ENCODE measurements around the gene FOXP1.

Gene FOXP1

DNA sequence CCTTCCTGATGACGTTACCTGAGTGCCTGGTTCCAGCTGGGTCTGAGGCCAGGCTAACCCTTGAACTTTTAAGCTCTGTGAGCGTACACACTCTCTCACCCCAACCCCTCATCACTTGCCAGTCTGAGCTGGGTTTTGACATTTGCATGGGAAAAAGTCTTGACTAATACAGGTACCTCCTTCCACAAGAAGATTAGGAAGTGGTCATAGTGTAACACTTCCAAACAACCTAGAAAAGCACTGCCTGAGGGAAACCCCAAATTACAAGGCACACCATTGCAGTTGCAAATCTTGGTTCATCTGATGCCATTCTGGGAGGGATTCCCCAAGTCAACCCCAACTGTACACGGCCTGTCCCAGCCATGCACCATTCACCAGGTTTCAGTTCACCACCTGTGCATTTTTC is 499.8 kb downstream of the FOXP1 start:
- DNase-seq = no peak

GRCh38 chr3:71082833-71083232 is 500.7 kb downstream of the FOXP1 start:
- DNase-seq = no peak

DNA sequence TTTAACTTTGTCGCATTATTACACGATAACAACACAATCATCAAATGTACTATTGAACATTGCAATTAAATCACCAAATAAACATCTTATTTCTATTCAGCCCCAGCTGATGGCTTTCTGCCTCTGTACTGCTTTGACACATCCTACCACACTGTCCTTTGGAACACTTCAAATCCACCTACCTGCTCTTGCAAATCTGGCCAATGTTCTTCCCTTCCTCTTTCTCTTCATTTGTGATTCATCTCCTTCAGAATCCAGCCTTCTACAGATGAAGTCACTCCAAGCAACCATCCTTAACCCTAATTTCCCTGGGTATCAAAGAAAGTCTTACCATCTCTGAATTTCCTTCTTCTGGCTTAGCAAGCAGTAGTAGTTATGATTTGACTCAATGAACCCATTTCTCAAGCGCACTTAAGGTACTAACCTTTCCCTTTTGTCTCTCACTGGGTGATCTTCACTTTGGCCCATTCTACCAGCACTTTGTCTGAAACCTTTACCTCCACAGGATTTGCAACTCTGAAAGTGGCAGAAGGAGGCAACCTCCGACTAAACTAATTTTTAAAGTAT is 502.9 kb downstream of the FOXP1 start:
- DNase-seq = no peak

DNA sequence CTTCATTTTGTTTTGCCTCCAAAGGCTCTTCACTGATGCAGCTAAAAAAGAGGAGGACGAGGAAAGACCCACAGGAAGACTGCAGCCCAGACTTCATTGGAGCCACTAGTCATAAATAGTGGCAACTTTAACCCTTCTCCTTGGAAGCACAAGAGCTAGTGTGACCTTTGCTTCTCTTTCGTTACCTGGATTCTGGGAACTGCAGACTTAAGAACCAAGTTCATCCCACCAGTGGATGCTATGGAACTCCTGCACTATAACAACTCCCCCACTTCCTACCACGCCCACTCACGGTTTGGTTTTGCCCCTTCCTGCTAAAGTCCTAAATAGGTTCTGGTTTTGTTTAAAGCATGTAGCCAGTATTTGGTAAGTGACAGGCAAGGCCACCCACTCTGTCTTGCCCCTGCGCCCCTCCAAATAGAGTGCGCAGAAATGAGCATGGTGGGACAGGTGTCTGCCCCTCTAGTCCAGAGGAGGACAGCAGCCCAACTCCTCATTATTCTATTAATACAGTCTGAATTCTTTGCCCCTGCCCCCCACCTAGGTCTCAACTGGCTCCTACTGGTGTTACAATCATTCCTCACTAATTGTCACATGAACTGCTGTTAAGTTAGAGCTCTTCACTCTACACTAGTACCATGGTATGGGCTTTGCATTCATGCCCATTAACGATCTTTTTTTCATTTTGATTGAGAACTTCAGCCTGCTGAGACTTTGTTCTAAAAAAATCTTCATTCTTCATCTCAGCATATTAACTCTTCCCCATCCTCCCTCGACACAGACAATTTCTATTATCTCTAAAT is 504.6 kb downstream of the FOXP1 start:
- DNase-seq = no peak

DNA sequence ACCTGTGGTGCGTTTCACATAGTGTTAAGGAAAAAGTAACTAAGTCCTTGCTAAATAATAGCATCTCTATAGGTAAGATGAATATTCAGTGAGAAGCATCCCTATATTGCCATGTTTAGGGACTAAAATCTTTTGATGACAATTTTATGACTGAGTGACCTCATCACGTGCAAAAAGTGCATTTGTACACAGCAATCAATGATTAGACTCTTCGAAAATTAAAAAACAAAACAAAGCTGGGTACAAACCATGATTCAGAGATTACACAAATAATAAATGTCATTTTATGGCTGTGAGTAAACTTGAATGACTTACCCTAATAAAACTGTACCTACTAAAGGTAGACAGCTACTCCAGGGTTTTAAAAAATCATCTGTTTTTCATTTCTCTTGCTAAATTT is 505.3 kb downstream of the FOXP1 start:
- DNase-seq = no peak

GRCh38 chr3:71077070-71077469 is 506.5 kb downstream of the FOXP1 start:
- DNase-seq = no peak

DNA sequence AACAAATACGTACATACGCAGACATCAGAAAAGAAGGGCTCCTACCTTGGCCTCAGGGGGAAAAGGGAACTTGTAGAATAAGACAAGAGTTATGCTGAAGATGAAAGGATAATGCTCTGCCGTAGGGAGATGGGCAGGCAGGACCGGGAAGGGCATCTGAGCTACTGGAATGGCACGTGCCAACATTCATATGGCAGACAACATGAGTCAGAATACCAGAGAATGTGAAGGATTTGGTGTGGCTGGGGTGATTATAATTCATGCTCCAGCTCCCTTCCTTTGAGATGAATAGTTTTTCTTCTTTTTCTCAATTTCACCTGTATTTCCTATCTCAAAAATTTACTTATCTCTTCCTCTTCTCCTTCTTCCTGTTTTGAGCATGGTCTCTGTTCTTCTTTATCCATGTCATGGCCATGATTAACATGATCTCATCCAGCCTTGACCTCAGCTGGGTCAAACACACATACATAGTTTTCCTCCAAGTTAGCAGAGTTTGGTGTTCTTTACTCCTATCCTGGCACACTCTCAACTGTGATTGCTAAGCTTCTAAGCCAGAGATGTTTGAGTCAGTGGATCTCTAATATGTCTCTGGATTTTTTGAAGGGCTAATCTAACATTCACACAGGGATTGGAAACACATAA is 507.0 kb downstream of the FOXP1 start:
- no peak for DNase-seq

GRCh38 chr3:71075494-71075893 is 508.0 kb downstream of the FOXP1 start:
- DNase-seq = no peak

DNA sequence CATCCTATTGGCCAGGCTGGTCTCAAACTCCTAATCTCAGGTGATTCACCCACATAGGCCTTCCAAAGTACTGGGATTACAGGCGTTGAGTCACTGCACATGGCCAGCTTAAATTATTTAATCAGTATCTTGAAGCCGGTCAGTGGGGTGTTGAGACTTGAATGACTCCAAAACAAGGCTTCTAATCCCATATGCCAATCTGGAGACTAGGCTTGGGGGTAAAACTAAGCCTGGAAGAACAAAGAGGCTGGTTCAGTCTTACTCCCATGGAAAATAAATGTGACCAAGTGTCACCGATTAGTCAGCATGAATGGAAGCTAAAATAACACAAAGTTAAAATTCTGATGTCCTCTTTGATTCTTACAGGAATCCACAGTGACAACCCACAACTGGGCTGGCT is 509.1 kb downstream of the FOXP1 start:
- DNase-seq = no peak

DNA sequence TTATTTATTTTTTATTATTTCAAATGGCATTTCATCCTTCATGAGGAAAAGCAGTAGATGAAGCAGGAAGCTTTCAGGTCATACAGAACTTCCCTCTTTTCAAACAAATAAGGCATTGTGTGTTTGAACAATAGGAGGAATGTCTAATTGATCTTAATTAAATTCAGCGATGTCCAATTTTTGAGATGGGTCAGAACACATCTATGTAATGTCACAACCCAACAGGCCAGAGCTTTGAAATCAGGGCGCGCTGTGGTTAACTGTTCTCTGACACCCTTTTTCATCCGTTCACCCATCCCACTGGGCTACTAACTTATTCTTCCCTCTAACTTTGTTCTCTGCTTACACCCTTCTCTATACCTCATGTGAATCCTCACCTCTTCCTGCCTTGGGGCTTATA is 510.5 kb downstream of the FOXP1 start:
- DNase-seq = no peak

GRCh38 chr3:71072287-71072686 is 511.2 kb downstream of the FOXP1 start:
- no peak for DNase-seq

DNA sequence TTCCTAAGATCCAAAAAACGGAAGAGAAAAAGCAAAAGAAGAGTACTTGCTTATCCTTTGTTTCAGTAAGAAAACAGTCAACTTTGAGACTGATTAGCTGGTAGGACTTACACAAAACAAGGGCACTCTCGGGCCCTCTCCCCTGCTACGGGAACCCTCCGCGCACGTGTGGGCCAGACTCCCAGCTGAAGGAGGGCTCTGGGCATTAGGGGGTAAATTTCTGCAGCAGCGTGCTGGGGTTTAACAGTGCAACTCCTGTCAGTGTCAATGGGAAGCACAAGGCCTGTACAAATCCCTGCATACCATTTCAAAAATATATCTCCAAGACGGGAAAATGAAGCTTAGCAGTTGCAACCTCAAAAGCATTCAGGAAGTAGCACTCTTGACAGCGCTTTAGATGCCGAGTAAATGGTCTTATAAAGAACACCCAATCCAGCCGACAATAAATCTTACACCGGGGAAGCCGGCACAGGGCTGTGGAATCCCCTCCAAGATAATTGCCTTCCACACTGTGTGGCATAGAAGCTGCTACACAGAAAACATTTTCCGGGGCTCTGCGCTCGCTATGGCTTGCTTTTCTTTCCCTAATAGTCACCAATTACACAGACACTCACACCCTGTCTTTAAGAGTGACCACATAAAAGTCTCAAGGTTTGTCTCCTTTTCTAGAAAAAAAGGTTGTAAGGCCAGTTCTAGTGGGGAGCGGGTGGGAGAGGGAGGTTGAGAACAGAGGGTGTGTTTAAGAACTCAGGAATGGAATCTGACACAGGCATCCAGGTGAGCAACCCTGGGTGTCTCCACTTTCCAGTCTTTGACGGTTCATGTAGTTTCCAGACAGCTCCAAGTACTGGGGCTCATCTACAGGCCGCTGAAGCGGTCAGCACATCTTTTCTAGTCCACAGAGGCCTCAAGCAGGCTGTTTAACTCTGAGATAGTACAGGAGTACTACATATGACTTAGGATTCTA is 512.7 kb downstream of the FOXP1 start:
- no peak for DNase-seq

DNA sequence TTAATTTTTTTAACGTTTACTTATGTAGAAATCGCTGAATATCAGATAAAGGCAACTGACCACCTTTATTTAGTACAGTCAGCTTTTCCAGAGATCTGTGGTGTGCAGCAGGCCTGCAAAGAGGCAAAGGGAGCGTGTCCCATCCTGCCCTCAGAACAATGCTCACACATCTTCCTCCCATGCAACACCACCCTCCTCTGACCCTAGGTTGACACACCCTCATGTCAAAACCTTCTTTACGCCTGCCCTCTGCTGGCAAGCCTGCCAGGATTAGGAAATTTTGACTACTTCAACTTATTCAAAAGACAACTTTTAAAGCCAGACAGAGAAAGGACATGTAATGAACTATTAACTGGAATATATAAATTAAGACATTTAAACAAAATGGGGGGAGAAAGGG is 513.7 kb downstream of the FOXP1 start:
- no peak for DNase-seq

DNA sequence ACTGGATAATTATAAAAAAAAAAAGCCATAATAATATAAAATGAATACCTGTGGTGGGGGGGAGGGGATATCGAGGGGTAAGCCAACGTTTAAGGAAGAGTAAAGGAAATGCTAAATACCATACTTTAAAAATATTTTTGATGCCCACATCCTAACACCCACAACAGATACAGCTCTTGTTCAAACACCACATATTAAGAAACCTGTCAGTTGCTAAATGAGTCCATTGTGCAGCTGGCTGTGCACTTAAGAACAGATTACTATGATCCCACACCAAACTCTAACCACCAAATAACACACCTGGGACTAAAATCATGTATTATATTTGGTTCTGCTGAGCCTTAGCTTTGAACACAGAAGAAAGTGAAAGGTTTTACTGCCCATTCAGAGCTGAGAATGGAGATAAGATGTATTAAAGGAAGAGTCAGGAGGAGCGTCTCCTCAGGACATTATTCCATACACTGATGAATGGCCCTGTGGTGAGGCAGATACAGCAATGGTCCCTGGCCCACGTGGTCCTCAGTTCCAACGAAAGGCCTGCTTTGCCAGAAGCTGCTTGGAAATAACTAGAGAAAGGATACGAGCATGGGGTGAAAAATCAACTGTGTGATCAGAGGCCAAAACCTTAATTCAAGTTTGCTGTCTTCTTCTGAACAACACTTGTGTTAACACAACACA is 515.4 kb downstream of the FOXP1 start:
- DNase-seq = no peak

DNA sequence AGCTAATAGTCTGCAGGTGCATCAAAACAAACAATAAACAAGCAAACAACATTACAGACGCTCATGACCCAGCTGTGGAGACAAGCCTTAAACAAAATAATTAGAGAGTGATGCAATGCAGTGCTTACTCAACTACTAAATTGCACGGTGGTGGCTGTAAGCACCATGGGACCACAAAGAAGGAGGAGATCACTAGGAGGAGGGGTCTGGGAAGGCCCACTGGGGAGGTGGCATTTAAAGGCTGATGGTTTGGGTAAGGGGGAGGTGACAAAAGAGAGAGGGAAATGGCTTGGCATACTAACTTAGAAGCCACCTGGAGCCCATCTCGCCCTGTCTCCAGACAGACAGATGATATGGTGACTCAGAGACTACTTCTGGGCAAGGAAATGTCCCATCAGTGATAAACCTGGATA is 516.7 kb downstream of the FOXP1 start:
- no peak for DNase-seq

- no peak for DNase-seq
These were observed 517.2 kb downstream of the FOXP1 start for GRCh38 chr3:71066356-71066755.

GRCh38 chr3:71065764-71066013 is 517.8 kb downstream of the FOXP1 start:
- no peak for DNase-seq

- DNase-seq = no peak
These were observed 518.4 kb downstream of the FOXP1 start for GRCh38 chr3:71064956-71065763.

- DNase-seq = no peak
These were observed 519.1 kb downstream of the FOXP1 start for GRCh38 chr3:71064291-71064955.

- no peak for DNase-seq
These were observed 519.7 kb downstream of the FOXP1 start for GRCh38 chr3:71063773-71064290.
